ENCODE data around the gene PITPNM3.

PITPNM3 gene

GRCh38 chr17:6454495-6455320 lies 101.6 kb downstream of the PITPNM3 start:
- Histone ChIP-seq H3K27me3 (replicated peaks) (peaks cover 4% of the 10 kb centered on the region), H3K27ac (no peak overlapping the region), H3K4me3 (ENCODE audit: low read depth, low read length) (peak overlapping the region; percentile 9), H3K36me3 (replicated peaks) (no peaks in the 10 kb centered on the region)
- in situ Hi-C loops (cut with HindIII; ENCODE audit: low pct_ligation_motif_present, low sequenced_read_pairs) = no loop called here
- TF ChIP-seq CTCF (IDR thresholded peaks at IDR 0.05; ENCODE audit: low read depth, low read length, missing control alignments) = no peak
- no peak for DNase-seq

GRCh38 chr17:6453279-6454024 lies 102.9 kb downstream of the PITPNM3 start:
- in situ Hi-C loops (cut with HindIII; ENCODE audit: low pct_ligation_motif_present, low sequenced_read_pairs) = no loop called here
- no peak for TF ChIP-seq CTCF (IDR thresholded peaks at IDR 0.05; ENCODE audit: low read depth, low read length, missing control alignments)
- no peak overlapping the region for H3K27ac ChIP-seq

GRCh38 chr17:6452471-6453266 lies 103.7 kb downstream of the PITPNM3 start:
- peaks cover 4% of the 10 kb centered on the region for H3K27me3 ChIP-seq (replicated peaks)
- no peak for DNase-seq
- H3K4me3 ChIP-seq (ENCODE audit: low read depth, low read length) = no peak overlapping the region
- no peak for TF ChIP-seq CTCF (IDR thresholded peaks at IDR 0.05; ENCODE audit: low read depth, low read length, missing control alignments)
- H3K27ac ChIP-seq = no peak overlapping the region
- no peaks in the 10 kb centered on the region for H3K36me3 ChIP-seq (replicated peaks)
- in situ Hi-C loops (cut with HindIII; ENCODE audit: low pct_ligation_motif_present, low sequenced_read_pairs) = no loop called here

More at GRCh38 chr17:6453279-6454024, 102.9 kb downstream of the PITPNM3 start:
- H3K27me3 ChIP-seq (replicated peaks) = peaks cover 4% of the 10 kb centered on the region
- H3K4me3 ChIP-seq (ENCODE audit: low read depth, low read length) = no peak overlapping the region
- DNase-seq = no peak
- no peaks in the 10 kb centered on the region for H3K36me3 ChIP-seq (replicated peaks)

- Histone ChIP-seq H3K4me3 (ENCODE audit: low read depth, low read length) (no peak overlapping the region), H3K27ac (no peak overlapping the region), H3K27me3 (replicated peaks) (peaks cover 4% of the 10 kb centered on the region), H3K36me3 (replicated peaks) (no peaks in the 10 kb centered on the region)
- no peak for DNase-seq
- in situ Hi-C loops (cut with HindIII; ENCODE audit: low pct_ligation_motif_present, low sequenced_read_pairs) = no loop called here
- TF ChIP-seq CTCF (IDR thresholded peaks at IDR 0.05; ENCODE audit: low read depth, low read length, missing control alignments) = no peak
These were observed 105.2 kb downstream of the PITPNM3 start for GRCh38 chr17:6450926-6451832.

GRCh38 chr17:6449307-6449706 lies 107.0 kb downstream of the PITPNM3 start:
- no peak for TF ChIP-seq CTCF (IDR thresholded peaks at IDR 0.05; ENCODE audit: low read depth, low read length, missing control alignments)
- in situ Hi-C loops (cut with HindIII; ENCODE audit: low pct_ligation_motif_present, low sequenced_read_pairs) = no loop called here
- H3K27me3 ChIP-seq (replicated peaks) = no peaks in the 10 kb centered on the region
- no peak overlapping the region for H3K4me3 ChIP-seq (ENCODE audit: low read depth, low read length)
- H3K27ac ChIP-seq = no peak overlapping the region
- DNase-seq = no peak
- no peaks in the 10 kb centered on the region for H3K36me3 ChIP-seq (replicated peaks)
